Transverse colon (tissue), 4 donors: ENCODE data around the gene RAD52.

ENCODE experiments used
- EP300 ChIP-seq: sonication (generic); formaldehyde crosslinking; IDR thresholded peaks from one replicate; pipeline ENCODE4 v1.6.1; 2017; ENCODE audit warnings: antibody characterized with exemption, low read depth
- POLR2A ChIP-seq: fragments of 450-650 bp; IDR thresholded peaks from one replicate; pipeline ENCODE4 v1.6.1; 2016; ENCODE audit warnings: antibody characterized with exemption, mild to moderate bottlenecking, moderate library complexity
- POLR2AphosphoS5 ChIP-seq, 3 donors: sonication (generic); formaldehyde crosslinking; IDR thresholded peaks; one replicate each; pipeline ENCODE4 v1.6.1; 2016; ENCODE audit warnings: antibody characterized with exemption in 3 of 3
- TF ChIP-seq, protein P1 (sequence below), 5 experiments: fragments of 200-600 bp in 3 of 5; fragments of 450-650 bp in 2 of 5; sonication (generic) in 3 of 5; IDR thresholded peaks; 1 replicate in 2 of 5; 2 replicates in 3 of 5; pipeline ENCODE4 v1.5.1; 2016 to 2017; ENCODE audit warnings: antibody characterized with exemption in 5 of 5, inconsistent platforms in 3 of 5, mild to moderate bottlenecking in 2 of 5, moderate library complexity in 1 of 5

DNA sequence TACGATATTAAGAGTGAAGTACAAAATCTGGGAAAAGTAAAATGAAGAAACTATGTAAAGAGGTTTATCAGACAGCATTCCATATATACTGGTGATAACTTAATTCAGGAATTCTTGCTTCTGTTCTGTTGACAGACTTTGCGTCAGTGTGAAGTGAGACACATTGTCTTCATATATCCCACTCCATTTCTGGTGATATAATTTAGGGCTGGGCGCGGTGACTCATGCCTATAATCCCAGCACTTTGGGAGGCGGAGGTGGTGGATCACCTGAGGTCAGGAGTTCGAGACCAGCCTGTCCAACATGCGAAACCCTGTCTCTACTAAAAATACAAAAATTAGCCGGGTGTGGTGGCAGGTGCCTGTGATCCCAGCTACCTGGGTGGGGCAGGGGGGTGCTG is 20.3 kb upstream of the RAD52 start:
- TF ChIP-seq, protein P1, sequence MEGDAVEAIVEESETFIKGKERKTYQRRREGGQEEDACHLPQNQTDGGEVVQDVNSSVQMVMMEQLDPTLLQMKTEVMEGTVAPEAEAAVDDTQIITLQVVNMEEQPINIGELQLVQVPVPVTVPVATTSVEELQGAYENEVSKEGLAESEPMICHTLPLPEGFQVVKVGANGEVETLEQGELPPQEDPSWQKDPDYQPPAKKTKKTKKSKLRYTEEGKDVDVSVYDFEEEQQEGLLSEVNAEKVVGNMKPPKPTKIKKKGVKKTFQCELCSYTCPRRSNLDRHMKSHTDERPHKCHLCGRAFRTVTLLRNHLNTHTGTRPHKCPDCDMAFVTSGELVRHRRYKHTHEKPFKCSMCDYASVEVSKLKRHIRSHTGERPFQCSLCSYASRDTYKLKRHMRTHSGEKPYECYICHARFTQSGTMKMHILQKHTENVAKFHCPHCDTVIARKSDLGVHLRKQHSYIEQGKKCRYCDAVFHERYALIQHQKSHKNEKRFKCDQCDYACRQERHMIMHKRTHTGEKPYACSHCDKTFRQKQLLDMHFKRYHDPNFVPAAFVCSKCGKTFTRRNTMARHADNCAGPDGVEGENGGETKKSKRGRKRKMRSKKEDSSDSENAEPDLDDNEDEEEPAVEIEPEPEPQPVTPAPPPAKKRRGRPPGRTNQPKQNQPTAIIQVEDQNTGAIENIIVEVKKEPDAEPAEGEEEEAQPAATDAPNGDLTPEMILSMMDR (IDR thresholded peaks at IDR 0.05) = no peak
- TF ChIP-seq EP300 (no peak), POLR2A (no peak), POLR2AphosphoS5 (IDR thresholded peaks at IDR 0.05) (no peak)
